Measurements from ENCODE around the gene ADRB2.

Gene ADRB2

DNA sequence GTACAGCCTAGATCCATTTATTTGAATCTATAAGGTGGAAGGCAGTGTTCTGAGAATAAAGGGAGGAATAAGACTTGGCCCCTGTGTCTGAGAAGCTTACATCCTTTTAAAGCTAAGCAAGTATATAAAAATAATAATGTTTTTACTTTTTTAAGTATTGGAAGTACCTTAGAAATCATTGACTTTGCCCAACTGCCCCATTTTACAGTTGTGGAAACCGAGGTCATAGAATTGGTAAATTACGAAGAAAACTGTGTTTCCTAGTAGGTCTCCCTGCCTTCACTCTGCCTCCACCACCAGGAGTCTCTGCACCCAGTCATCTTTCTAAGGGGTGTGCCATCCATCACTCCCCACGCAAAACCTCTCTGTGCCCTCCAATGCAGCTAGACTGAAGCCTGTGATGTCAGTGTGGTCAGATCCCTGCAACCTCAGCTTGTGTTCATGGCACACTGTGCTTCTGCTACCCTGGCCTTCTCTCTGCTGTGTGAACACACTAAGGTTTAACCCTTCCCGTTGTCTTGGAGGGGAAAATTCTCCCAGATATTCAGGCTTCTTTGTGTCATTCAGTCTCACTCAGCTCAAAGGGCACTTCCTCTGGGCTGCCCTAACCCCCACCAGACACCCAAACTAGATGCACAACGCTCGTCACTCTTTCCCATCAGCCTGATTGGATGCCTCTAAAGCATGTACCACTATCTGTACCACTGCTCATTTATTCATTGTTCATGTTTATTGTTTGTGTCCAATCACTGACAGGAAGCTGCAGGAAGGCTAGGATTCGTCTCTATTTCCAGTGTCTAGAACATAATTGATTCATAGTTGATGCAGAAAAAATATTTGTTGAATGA lies 18.2 kb downstream of the ADRB2 start:
- no peak for TF ChIP-seq CTCF (IDR thresholded peaks at IDR 0.05)
- DNase-seq (ENCODE audit: low spot score), result no peak
- no peak overlapping the region for H3K27ac ChIP-seq

GRCh38 chr5:148846930-148847329 lies 20.5 kb downstream of the ADRB2 start:
- no peak overlapping the region for H3K27ac ChIP-seq
- TF ChIP-seq CTCF (IDR thresholded peaks at IDR 0.05), result no peak
- DNase-seq (ENCODE audit: low spot score), result no peak
- H3K4me3 ChIP-seq, result no peak overlapping the region

More for the DNA sequence above, 18.2 kb downstream of the ADRB2 start:
- H3K4me3 ChIP-seq, result no peak overlapping the region

DNA sequence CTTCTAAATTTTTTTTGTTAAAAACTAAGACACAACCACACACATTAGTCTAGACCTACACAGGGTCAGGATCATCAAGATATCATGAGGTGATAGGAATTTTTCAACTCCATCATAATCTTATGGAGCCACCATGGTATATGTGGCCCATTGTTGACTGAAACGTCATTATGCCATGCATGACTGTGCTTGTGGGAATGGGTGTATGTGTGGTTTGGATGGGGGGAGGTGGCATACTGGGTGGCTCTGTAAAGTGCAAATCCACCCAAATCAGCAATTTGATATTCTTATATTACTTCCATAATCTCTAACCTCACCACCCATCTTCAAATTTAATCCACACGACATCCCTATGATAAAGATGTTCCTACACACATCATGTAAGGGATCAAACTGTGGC lies 21.0 kb downstream of the ADRB2 start:
- Histone ChIP-seq H3K4me3 (no peak overlapping the region), H3K27ac (no peak overlapping the region)
- TF ChIP-seq CTCF (IDR thresholded peaks at IDR 0.05), result no peak
- DNase-seq (ENCODE audit: low spot score), result no peak

GRCh38 chr5:148848393-148849031 lies 22.1 kb downstream of the ADRB2 start:
- no peak for TF ChIP-seq CTCF (IDR thresholded peaks at IDR 0.05)
- Histone ChIP-seq H3K4me3 (no peak overlapping the region), H3K27ac (no peak overlapping the region)
- no peak for DNase-seq (ENCODE audit: low spot score)

DNA sequence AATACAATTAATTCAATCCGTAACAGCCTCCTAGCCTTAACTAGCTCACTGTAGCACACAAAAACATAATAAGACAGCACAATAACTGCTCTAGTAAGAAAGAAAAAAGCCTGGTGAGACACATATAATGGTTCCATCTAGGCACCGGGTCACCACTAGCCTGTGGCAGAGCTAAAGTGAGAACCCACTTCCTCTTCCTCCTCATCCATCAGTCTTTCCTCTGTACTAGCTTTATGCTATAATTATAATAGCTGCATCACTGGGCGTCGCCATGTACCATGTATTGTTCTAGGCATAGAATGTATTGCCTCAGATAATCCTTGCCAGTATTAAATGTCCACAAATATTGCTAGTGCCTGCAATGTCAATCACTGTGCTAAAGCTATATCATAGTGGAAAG lies 23.1 kb downstream of the ADRB2 start:
- no peak for DNase-seq (ENCODE audit: low spot score)
- no peak for TF ChIP-seq CTCF (IDR thresholded peaks at IDR 0.05)
- Histone ChIP-seq H3K4me3 (no peak overlapping the region), H3K27ac (no peak overlapping the region)

- no peak for TF ChIP-seq CTCF (IDR thresholded peaks at IDR 0.05)
- Histone ChIP-seq H3K27ac (no peak overlapping the region), H3K4me3 (no peak overlapping the region)
- no peak for DNase-seq (ENCODE audit: low spot score)
Observed at GRCh38 chr5:148850836-148851235, 24.4 kb downstream of the ADRB2 start.

DNA sequence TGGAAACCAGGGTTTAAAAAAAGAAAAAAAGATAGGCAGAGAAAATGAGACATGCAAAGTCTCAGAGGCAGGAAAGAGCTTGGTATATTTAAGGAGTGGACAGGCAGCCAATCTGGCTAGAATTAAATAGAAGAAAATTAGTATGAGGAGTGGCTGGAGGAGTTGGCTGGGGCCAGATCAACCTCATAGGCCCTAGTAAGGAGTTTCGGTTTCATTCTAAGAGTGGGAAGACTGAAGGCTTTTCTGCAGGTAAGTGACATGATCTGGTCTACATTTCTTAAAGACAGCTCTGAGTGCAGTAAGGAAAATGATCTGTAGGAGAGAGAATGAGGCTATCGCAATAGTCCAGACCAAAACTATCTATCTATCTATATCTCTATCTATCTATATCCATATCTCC lies 27.5 kb downstream of the ADRB2 start:
- Histone ChIP-seq H3K4me3 (no peak overlapping the region), H3K27ac (no peak overlapping the region)
- DNase-seq (ENCODE audit: low spot score), result no peak
- no peak for TF ChIP-seq CTCF (IDR thresholded peaks at IDR 0.05)

All from coronary artery (tissue), 2 donors.